HuH-7 (cell line): ENCODE results near the gene SHB.

Experiments
- DNase-seq: peaks from one replicate; pipeline ENCODE4 v3.0.0; 2011; ENCODE audit warnings: low spot score

Gene SHB

DNA sequence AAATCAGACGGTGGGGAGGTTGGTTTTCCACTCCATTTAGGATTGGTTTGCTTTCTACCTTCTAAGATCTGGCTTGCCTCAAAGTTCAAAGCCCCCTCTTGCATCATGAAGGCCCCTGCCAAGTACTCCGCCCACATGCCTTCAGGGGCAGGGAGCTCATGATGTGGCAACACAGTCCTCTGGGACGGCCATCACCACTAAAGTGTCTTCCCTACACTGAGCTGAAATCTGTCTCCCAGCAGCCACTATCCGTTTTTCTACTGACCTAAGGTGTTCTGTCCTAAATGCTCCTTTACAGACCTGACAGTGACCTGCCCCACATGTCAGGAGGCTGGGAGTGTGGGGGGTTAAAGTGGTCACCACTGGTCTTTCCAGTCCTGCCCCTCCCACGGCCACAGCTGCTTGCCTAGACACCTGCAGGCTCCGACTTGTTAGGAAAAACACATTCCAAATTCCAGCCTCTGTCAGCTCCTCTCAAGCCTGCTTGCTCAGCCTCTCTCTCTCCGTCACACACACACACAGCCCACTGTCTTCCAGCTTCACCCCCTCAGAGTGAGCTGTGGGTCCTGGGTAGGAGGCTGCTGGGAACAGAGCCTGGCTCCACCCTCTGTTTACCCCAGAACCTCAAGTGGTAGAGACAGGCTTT lies 44.9 kb downstream of the SHB start:
- peak; percentile 30 for DNase-seq

DNA sequence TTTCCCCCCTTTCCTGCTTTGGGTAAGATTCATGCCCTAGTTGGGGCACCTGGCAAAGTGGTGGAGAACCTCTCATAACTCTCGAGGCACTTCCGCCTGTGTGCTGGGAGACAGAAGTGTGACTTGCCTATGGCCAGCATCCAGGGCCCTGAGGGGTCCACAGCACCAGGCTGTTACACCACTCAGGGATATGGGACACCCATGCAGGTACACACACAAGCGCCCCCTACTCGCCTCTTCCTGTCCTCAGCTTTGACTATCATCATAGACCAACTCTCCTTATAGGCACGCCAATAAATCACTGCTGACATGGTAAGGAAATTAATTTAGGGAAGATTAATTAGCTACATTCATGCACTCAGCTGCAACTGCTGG lies 45.4 kb downstream of the SHB start:
- DNase-seq, result no peak

DNA sequence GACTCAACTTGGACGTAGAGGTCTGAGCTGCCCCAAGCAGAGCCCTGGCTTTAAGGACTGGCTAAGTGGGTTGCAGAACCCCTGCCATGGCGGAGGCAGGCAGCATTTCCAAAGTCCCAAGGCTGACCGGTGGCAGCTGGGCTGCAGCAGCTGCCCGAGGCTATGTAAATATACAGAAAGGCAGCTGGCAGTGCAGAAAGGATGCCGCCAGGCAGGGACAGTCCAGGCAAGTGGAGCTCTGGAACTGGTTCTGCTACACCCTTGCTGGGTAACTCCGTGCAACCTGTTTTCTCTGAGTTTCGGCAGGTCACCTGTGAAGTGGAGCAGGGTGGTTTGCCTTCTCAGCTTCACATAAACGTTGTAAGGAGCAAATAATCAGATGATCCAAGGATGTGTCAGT lies 46.0 kb downstream of the SHB start:
- no peak for DNase-seq

DNA sequence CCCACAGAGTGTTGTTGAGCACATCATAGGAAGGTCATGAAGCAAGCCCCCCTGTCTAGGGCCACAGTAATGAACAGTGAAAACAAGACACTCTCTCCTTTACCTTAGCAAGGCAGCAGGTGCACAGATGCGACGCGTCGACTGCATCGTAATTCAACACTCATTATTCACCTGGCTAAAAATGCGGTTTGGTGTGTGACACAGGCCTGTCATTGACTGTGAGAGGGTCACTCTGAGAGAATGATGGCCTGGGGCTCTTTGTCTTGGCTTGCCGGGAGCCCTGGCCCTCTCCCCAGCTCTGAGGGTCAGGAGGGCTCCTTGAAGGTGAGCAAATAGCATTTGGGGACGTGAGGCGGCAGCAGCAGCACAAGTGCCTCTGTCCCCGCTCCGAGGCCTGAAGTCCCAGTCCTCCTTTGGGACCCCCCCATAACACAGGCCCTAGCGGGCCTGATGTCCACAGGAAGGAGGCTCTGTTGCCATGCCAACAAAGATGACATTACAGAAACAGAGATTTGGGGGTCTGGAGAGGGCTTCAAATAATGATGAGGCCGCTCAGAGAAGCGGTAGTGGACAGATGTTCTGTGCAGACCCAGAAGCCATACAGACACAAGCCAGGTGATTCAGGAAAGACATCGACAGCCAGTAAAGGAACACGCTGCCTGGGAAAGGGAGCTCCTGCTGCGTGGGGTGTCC lies 46.7 kb downstream of the SHB start:
- no peak for DNase-seq

DNA sequence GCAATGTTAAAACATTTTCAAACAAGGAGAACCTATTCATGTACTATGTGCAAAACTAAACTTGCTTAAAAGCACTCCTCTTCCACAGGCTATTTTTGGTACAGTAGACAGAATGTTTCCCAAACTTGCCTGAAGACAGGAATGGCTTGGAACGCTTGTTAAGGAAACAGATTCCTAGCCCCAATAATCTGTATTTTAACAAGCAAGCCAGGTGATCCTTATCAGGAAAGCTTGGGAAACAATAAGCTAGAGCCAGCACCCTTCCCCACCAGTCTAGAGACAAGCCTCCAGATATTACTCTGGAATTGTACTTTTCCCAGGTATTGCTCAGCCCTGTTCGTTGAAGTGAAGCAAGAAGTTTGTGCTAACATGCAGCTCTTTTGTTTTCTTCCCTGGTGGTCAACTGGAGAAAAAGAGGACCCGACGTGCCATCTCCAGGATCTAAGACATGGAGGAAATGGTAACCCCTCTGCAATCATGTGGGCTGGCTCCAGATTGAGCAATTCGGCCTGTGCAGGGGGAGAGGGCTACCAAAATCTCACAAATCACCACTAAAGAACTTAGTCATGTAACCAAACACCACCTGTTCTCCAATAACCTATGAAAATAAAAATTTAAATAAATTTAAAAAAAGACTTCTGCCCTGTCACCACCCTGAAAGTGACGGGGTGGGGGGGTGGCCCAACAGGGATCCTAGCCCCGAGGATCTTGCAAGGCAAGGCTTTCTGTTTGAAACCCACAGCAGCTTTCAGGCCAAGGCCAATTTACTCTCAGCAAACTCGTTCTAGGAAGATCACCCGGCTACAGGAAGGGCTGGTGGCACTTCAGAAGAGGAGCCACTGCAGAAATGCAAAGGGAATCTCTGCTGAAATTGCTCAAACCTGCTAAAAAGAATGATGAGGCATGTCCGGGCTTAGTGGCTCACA lies 48.6 kb downstream of the SHB start:
- DNase-seq, result no peak

DNA sequence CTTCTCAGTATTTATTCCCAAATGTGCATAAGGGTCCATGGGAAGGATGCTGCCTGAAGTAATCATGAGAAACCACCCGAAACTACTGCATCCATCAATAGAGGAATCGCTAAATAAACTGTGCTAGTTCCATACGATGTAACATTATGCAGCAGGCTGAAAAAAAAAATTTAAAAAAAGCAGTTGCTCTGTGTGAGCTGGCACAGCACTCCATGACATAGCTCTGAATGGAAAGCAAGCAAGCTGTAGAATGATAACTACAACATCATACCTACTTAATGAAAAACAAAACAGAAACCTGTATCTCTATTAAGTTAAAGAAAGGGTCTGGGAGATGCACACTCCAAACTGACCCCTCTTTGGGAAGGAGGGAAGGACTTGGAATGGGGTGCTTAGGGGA lies 49.3 kb downstream of the SHB start:
- no peak for DNase-seq

DNA sequence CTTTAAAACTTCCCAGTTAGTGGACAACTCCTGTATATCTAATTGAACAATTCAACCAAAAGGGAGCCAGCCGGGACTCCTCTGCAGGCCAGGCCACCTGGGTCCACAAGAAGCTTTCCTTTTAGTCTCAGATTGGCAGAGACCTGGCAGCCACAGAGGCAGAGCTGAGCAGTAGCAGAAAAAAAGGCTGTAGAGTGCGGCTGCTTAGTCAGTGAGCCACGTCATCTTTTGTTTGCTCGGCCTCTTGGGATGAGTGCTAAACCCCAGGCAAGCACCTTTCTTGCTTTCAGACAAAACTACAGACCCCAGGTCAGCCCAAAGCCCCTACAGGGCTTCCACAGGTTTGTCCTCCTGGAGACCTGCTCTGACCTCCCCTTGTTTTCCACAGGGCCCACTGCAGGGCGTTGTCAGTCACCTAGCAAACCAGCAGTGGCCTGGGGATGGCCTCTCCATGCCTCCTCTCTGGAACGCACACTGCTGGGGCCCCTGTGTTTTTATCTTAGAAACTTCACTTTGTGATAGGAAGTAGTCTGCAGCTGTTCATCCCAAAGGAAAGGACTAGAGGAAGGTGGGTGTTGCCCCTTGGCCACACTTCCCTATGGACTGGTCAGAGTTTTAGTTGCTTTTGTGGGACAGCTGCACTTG lies 49.9 kb downstream of the SHB start:
- DNase-seq, result no peak

DNA sequence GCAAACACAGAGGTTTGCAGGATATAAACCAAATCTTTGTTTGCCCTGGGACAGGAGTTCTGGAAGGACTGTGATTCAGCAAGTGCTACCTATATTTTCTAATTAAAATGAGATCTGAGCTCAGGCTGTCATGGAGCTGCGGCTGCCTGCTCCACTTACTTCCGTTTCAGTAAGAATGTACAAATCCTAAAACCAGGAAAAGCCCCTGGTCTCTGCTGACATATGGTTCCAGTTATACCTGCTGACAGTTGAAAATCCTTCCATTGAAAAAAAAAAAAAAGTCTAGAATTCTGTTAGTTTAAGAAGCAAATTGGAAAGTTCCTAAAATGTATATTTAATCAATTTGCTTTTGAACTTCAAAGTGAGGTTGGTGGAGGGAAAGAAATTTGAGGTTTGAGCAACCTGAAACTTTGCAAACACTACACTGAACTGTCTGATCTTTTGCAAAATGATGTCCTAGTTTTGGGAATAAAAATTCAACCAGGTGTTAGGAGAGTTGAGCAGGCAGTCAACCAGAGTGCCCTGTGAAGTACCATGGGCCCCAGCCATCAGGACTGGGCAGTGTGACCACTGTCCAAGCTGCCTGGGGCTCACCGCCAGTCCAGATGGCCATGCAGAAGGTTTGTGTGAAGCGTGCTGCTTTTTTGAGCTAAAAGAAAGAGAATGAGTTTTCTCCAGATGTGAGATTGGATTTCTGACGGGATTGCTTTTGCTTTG lies 50.6 kb downstream of the SHB start:
- no peak for DNase-seq

DNA sequence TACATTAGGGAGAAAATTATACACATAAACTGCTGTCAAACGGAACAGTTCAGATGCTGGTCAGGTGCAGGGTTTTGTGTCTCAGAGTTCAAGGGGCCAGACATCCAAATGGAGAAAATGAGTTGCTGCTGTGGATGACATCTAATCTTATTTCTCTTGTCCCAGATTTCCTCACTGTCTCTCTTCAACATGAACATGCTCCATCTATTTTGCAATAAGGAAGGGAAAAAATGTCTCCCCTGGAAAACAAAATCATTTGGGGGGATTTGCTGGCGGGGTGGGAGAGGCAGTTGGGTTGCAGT lies 51.2 kb downstream of the SHB start:
- no peak for DNase-seq

DNA sequence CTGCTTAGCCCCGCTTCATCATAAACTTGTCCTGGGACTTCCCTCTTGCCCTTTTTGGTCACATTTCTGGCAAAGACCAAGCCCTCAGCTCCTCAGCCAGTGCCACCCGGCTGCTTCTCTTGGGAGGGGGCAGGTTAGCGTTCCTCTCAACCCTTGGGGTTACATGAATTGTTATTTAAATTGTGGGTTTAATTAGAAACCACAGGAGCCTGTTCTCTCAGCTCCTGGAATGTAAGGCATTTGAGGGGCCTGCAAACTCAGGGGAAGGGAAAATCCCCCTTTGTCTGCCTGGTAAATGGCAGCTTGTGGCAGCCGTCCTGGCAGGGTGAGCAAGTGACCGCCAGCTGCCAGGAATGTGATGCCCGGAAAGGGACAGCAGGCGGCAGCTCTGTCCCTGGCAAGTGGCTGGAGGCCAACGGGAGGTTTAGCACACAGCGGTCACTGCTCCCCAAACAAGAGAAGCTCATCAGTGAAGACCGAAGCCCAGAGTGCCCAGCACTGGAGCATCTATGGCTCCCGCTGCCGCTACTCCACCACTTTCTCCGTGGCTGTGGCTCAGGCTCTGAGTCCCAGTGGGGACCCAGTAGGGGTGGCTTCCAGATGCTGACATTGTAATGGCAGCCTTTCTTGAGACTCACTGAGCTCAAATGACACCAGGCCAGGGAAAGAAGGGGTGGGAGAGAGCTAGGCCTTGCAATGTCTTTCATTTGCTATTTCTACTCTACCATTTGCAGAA lies 51.7 kb downstream of the SHB start:
- no peak for DNase-seq

DNA sequence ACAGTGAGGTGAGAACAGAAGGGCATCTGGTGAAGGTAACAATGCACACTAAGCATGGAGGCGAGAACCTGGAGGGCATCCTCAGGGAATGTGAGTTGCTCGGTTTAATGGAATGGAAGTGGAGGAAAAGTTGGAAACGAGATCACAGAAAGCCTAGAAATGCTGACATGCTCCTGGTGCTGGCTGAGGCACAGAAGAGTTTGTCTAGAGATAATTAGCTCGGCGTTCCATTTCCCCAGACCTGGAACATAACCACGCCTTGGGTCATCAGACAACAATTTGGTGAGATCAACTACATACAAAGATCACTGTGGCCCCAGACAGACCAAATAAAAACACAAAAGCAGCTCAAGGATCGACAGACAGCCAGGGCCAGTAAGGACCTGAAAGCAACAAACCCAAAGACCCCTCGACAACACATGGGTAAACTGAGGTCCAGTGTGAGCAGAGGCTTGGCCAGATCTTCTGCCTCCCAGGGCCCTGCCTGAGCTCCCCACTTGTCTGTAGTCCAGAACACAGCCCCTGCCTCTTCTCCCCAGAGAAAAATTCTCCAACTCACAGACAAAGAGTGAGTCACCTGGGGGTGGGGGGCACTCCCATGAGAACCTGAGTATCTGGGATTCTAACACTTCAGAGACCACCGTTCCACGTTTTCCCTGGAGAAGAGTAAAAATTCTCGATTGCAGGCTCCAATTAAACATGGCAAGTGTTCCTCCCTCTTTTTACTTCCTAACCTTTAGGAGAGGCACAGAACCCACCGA lies 52.5 kb downstream of the SHB start:
- DNase-seq, result no peak

DNA sequence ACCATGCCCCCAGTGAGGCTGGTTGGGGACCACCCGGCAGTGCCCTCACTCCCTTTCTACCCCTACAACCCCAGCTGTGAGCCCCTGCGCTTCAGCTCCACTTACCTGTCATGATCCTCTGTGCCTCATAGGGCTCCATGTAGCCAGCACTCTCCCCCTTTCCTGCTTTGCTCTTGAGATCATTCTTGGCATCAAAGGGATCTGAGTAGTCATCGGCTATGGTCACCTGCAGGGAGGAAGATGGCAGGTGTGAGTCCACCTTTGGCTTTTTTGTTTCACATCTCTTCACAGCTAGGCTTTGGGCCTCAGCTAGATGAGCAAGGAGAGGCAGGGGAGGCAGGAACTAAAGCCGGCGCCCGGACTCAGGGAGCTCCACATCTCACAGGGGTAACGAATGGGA lies 53.1 kb downstream of the SHB start:
- no peak for DNase-seq

DNA sequence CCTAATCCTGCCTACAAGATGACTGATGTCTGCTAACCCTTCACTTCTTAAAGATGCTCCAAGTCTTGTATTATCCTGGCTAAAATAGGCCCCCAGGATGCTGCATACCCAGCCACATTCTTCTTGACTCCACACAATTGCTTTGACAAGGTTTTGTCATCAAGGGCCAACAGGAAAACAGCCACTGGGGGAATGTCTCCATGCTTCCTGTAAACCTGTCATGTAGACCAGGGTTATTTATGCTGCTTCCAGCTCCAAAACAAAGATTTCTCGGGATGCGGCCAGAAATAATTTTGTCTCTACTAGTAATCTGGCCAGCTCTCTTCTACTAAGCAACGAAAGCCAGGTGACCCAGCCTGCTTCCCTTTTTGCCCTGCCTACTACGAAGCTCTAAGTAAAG lies 53.8 kb downstream of the SHB start:
- no peak for DNase-seq

DNA sequence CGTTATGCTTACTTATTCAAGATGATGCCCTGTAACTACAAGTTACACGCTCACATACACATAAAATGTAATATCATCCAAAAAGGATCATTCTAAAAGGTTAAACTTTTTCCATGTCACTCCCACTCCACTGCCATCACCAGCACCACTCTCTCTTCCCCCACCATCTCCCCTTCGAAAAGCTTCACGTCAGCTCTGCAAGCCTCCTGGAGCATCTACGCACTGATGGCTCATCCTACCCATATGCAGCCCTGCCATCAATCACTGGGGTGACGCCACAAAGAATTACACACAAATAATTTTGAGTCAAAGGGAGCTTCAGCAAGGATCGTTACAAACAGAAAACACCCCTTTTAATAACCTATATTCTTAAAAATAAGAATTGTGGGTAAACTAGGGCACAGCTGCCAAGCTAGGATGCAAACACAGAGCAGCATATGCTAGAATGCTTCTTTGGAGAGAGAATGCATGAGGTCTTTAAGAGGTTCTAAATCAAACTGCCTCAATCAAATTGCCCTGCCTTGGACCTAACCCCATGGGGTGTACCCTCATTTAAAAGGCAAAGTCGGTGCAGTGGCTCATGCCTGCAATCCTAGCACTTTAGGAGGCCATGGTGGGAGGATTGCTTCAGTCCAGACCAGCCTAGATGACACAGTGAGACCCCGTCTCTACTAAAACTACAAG lies 56.1 kb downstream of the SHB start:
- no peak for DNase-seq

DNA sequence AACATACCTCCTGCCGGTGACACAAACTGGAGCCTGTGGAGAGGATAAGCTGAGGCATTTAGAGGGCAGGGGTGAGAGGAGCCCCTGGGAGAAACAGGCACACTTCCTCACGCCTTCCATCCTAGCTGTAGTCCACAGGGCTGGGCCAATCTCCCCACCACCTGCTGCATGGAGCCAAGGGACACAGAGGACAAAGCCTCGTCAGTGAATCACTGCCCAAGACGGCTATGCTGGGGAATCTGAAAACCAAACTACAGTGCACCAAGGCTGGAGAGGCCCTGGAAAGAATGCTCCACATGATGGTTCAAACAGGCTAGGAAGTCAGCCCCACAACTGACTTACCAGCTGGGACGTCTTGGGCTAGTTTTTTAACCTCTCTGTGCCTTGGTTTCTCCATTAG lies 57.0 kb downstream of the SHB start:
- DNase-seq, result no peak

DNA sequence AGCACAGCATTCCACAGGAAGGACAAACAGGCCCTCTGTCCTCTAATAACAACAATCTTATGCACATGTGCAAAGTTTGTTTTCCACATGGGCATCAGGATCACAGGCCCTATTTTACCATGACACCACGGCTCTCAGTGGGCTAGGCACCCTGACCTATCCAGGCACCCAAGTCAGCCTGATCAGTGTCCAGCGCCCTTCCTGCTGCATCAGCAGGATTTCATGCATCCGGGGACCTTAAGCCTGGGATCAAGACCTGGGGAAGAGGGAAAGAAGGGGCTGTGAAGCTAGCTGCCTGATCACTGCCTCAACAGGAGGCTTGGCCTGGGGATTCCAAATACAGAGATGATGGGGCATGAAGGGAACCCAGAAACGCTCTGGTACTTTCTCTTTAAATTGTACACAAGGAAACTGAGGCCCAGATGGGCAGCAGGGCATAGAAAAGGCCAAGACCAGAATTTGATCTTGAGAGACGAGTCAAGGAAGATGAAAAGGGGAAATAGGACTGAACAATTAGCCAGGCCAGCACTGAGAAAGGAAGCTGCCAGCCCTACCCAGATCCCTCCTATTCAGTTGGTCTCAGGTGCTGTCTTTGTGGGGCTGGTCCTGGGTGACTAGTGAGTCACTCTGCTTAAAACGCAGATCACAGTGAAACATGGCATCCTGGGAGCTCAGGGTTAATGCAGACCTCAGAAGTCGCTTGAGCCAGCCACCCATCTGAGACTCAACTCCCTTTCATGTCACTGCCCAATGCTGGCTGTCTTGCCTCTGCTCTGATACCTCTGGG lies 57.9 kb downstream of the SHB start:
- no peak for DNase-seq

DNA sequence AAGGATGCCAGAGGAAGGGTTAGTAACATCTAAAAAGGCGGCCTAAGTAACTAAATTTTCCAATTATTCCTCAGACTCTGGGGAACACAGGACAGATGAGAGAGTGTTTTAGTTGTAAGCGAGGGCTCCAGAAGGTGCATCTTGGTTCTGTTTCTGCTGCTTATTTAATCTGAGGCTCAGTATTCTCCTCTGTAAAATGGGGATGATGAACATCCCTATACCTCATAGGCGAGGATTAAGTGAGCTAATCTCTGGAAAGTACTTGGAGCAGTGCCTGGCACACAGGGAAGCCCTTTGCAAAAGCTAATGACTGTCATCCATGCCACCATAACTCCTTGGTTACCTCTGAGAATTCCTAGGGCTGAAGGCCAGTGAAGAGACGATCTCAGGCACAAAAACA lies 59.0 kb downstream of the SHB start:
- no peak for DNase-seq

DNA sequence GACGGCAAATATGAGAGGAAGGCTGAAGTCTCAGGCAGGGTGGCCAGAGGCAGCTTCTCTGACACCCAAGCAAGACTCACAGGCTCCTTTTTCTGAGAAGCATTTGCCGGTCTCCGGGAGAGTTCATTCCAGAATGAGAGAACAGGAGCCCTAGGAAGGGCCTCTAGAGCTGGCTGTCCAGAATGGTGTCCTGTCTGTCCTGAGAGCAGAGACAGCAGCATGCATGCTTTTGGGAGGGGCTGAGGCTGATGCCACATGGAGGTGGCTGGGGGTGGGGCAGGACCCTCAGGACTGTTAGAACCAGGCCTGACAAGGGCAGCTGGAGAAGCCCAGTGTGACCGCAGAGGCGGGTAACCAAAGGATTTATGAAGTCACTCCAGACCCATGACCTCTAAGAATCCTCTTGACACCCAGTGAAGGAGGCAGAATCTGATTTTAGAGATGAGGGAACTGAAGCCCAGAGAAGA lies 60.0 kb downstream of the SHB start:
- no peak for DNase-seq
